Measurements from ENCODE around the gene C10orf67.

DNA sequence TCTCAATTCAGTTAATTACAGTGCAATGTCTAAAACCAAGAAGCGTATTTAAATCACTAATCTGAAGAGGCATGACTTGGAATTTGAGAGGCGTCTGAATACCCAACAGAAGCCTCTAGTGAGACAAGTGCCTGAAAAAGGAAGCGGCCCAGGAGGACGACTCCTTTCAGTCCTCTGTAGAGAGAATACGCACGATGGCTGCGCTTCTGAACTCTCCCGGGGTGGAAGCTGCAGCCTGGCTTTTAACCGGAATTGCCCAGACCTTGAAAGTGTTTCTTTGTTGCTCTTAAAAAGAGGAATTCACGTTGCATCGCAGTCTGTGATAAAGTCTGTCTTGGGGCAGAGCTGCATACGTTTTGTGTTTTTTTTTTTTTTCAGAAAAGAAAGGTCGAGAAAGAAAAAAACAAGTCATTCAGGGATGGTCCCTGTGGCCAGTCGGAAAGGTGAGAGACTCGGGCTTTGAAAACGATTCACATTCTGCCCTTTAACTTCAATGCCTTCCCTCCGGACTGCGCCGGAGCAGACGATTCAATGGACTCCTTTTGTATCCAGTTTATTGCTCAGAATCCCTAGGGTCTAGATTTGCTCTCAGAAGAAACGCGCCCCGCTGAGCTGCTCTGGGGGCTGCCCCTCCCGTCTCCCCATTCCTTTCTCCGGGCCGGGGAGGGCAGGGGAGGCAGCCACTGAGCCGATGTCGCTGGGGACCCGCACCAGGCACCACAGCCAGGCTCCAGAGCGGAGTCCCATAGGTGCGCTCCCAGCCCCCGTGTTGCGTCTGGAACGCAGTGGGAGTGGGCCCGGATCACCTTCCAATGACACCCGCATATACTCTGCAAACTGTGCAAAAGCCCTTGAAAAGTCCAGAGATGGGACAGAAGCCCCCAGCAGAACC lies 153.5 kb downstream of the C10orf67 start:
- TF ChIP-seq, protein P1, sequence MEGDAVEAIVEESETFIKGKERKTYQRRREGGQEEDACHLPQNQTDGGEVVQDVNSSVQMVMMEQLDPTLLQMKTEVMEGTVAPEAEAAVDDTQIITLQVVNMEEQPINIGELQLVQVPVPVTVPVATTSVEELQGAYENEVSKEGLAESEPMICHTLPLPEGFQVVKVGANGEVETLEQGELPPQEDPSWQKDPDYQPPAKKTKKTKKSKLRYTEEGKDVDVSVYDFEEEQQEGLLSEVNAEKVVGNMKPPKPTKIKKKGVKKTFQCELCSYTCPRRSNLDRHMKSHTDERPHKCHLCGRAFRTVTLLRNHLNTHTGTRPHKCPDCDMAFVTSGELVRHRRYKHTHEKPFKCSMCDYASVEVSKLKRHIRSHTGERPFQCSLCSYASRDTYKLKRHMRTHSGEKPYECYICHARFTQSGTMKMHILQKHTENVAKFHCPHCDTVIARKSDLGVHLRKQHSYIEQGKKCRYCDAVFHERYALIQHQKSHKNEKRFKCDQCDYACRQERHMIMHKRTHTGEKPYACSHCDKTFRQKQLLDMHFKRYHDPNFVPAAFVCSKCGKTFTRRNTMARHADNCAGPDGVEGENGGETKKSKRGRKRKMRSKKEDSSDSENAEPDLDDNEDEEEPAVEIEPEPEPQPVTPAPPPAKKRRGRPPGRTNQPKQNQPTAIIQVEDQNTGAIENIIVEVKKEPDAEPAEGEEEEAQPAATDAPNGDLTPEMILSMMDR (IDR thresholded peaks at IDR 0.05 in 4 of 5, conservative IDR thresholded peaks at IDR 0.05 in 1 of 5): no peak
- no peak for TF ChIP-seq POLR2A (IDR thresholded peaks at IDR 0.05)
